Thoracic aorta (tissue), 2 donors: ENCODE results near the gene CLTCL1. TPM values are rescaled to one million over a fixed set of nuclear protein-coding genes. Genes with fewer than 3 reads are reported as not detected.

Experiments
- ATAC-seq: fragments of 150-250 bp; one replicate; pipeline ENCODE4 v1.8.0; 2017; ENCODE audit warnings: low read depth; ENCODE audit not compliant: insufficient number of reproducible peaks, low FRiP score
- DNase-seq: peaks from one replicate; pipeline ENCODE4 v3.0.0-alpha.2; 2020; ENCODE audit warnings: low spot score
- H3K27ac ChIP-seq, 2 donors: fragments of 200-600 bp; sonication (generic); 1 replicate in 1 of 2; 2 replicates in 1 of 2; pipeline ENCODE4 v1.5.1; 2016; ENCODE audit warnings: mild to moderate bottlenecking in 2 of 2, moderate library complexity in 2 of 2
- H3K27me3 ChIP-seq: fragments of 200-600 bp; sonication (generic); replicated peaks from 2 replicates; pipeline ENCODE4 v1.6.0; 2016; ENCODE audit warnings: mild to moderate bottlenecking; ENCODE audit not compliant: insufficient read depth
- H3K36me3 ChIP-seq: fragments of 200-600 bp; sonication (generic); one replicate; pipeline ENCODE4 v1.5.1; 2016
- H3K4me1 ChIP-seq, 2 donors: fragments of 200-600 bp; sonication (generic); 1 replicate in 1 of 2; 2 replicates in 1 of 2; pipeline versions ENCODE4 v1.5.1 to v1.6.0; 2016; ENCODE audit warnings: low read depth in 2 of 2, mild to moderate bottlenecking in 1 of 2; ENCODE audit not compliant: control insufficient read depth in 1 of 2
- H3K4me3 ChIP-seq: fragments of 200-600 bp; sonication (generic); 2 replicates; pipeline ENCODE4 v1.5.1; 2016; ENCODE audit warnings: mild to moderate bottlenecking
- H3K9me3 ChIP-seq: fragments of 200-600 bp; sonication (generic); 2 replicates; pipeline ENCODE4 v1.5.1; 2016
- CTCF ChIP-seq: fragments of 200-600 bp; sonication (generic); IDR thresholded peaks from one replicate; pipeline ENCODE4 v1.5.1; 2019; ENCODE audit warnings: antibody characterized with exemption
- total RNA-seq, 2 donors: library from RNA; depleted of rRNA; stranded (reverse); fragments of >200 nt; gene quantifications; one replicate each; pipeline versions ENCODE4 v1.1.0 to v1.2.3, GENCODE V29; 2016

The CLTCL1 gene
- total RNA-seq, 2 donors from 2014 or later, result 5.3 to 6.1 TPM

GRCh38 chr22:19182472-19183157 lies 108.9 kb downstream of the CLTCL1 start:
- no peaks in the 10 kb centered on the region for H3K36me3 ChIP-seq
- DNase-seq (no peak), ATAC-seq (no peak)
- H3K27me3 ChIP-seq, result no peaks in the 10 kb centered on the region
- no peak overlapping the region for H3K4me3 ChIP-seq
- peaks cover 2 to 3% of the 10 kb centered on the region in 2 donors for H3K4me1 ChIP-seq
- no peak overlapping the region for H3K27ac ChIP-seq
- H3K9me3 ChIP-seq, result no peaks in the 10 kb centered on the region
- TF ChIP-seq CTCF, result no peak

- DNase-seq (no peak), ATAC-seq (no peak)
- Histone ChIP-seq H3K4me1 (peaks cover 8 to 10% of the 10 kb centered on the region in 2 donors), H3K4me3 (no peak overlapping the region), H3K27me3 (no peaks in the 10 kb centered on the region), H3K27ac (no peak overlapping the region), H3K36me3 (no peaks in the 10 kb centered on the region), H3K9me3 (no peaks in the 10 kb centered on the region)
- TF ChIP-seq CTCF, result no peak
Measured at GRCh38 chr22:19181786-19182471, 109.6 kb downstream of the CLTCL1 start.

GRCh38 chr22:19180740-19181410 lies 110.6 kb downstream of the CLTCL1 start:
- Histone ChIP-seq H3K9me3 (no peaks in the 10 kb centered on the region), H3K4me1 (peaks cover 8 to 17% of the 10 kb centered on the region in 2 donors), H3K27ac (no peak overlapping the region), H3K36me3 (no peaks in the 10 kb centered on the region), H3K27me3 (no peaks in the 10 kb centered on the region), H3K4me3 (no peak overlapping the region)
- DNase-seq (no peak), ATAC-seq (no peak)
- TF ChIP-seq CTCF, result no peak

- H3K27ac ChIP-seq, result no peak overlapping the region
Measured at GRCh38 chr22:19180234-19180633, 111.3 kb downstream of the CLTCL1 start.

More at GRCh38 chr22:19180234-19180633, 111.3 kb downstream of the CLTCL1 start:
- ATAC-seq, result no peak
- Histone ChIP-seq H3K4me1 (peaks cover 8 to 18% of the 10 kb centered on the region in 2 donors), H3K27me3 (no peaks in the 10 kb centered on the region), H3K9me3 (no peaks in the 10 kb centered on the region), H3K36me3 (no peaks in the 10 kb centered on the region), H3K4me3 (no peak overlapping the region)
- no peak for DNase-seq
- TF ChIP-seq CTCF, result no peak
